GM12801 (cell line): ENCODE results near the gene WDR17.

Source experiments
- CTCF ChIP-seq: IDR thresholded peaks from one replicate; pipeline ENCODE4 v1.5.1; 2011; ENCODE audit warnings: control low read depth; ENCODE audit not compliant: insufficient read length; ENCODE audit errors: extremely low read depth

Gene WDR17

GRCh38 chr4:176090115-176090514 is 24.5 kb downstream of the WDR17 start:
- TF ChIP-seq CTCF, result no peak

- TF ChIP-seq CTCF, result no peak
Measured at GRCh38 chr4:176099314-176099713, 33.7 kb downstream of the WDR17 start.

GRCh38 chr4:176102414-176103063 is 36.9 kb downstream of the WDR17 start:
- TF ChIP-seq CTCF, result no peak

DNA sequence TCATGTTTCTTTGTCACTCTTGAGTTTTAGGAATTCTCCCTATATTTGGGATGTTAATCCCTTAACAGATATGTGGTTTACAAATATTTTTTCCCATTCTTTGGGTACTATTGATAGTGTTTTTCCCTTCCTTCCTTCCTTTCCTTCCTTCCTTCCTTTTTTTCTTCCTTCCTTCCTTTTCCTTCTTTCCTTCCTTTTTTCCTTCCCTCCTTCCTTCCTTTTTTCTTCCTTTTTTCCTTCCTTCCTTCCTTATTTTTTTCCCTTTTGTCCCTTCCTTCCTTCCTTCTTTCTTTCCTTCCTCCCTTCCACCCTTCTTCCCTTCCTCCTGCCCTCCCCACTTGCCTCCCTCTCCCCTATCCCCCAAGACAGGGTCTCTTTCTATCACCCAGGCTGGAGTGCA is 42.1 kb downstream of the WDR17 start:
- no peak for TF ChIP-seq CTCF

- TF ChIP-seq CTCF, result no peak
Measured at GRCh38 chr4:176123710-176124407, 58.2 kb downstream of the WDR17 start.

DNA sequence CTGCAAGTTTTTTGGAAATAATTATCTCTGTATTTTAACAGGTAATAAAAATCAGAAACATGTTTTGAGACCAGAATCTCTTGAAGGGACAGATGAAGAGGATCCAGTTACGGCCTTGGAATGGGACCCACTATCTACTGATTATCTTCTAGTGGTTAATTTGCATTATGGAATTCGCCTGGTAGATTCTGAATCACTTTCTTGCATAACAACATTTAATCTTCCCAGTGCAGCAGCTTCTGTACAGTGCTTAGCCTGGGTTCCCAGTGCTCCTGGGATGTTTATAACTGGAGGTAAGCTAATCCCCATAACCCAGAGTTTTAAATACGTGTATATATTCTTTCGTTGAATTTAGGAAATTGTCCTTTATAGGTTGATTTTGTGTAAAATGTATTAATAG is 59.4 kb downstream of the WDR17 start:
- TF ChIP-seq CTCF, result no peak

DNA sequence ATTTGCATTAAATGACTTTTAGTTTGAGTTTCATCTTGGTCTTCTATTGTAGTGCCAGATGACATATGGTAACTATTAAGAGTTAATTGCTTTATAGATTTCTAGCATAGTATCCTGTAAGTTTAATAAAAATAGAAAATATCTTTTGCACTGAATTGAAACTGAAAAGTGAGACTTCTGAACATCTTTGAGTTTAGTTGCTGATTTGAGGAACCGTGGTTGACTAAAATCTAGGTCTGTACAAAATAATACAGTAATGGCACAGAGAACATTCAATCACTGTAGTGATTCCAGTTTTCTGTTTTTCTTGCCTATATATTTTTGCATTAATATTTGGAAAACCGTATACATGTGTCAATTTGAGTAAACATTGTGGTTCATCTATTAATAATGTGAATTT is 69.0 kb downstream of the WDR17 start:
- TF ChIP-seq CTCF, result no peak
